NCI-H1048 (cell line): ENCODE data around the gene KIAA0408.
"Not testable (repeated sequence)": the region's sequence is repeated elsewhere in the genome, so short reads cannot be mapped to it uniquely, and the experiment has no call there.

Experiments used
- DNase-seq: peaks from one replicate; lab custom pipeline; 2025; lab: John Stamatoyannopoulos, UW

The KIAA0408 gene

GRCh38 chr6:127463056-127463455, 3.9 kb upstream of the KIAA0408 start:
- DNase-seq: no peak

DNA sequence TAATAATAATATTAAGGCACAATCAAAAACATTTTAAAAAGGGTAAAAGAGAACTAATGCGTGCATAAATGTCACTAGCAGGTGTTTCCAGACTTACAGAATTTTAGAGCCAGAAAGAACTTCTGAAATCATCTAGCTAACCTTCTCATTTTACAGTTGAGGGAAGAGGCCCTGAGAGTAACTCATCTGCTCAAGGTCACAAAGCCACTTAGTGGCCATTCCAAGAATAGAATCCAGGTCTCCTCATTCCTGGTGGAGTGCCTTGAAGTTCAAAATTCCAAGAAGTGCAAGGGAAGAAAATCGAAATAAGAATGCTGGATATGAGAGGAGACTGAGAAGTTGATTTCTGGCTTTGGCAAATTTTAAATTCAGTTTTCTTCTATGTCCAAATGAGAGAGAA, 3.2 kb upstream of the KIAA0408 start:
- DNase-seq: no peak

GRCh38 chr6:127460465-127460864, 1.3 kb upstream of the KIAA0408 start:
- no peak for DNase-seq

DNA sequence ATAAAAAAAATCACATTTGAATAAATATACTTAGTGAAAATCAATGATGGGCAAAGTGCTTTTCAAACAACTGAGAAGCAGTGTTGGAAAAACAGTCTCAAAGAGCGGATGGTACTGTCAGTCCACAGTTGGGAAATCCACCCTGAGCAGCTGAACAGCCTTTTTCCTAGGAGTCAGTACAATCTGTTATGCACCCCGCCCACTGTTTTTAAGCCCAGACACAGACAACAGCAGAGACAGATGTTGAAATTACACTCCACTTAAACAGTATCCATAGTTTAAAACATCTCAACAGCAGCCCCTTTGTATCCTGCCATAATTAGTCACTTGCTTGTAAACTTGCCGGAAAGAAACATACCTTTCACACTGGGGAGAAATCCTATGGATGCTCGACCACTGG, 372 bp downstream of the KIAA0408 start:
- DNase-seq: no peak

DNA sequence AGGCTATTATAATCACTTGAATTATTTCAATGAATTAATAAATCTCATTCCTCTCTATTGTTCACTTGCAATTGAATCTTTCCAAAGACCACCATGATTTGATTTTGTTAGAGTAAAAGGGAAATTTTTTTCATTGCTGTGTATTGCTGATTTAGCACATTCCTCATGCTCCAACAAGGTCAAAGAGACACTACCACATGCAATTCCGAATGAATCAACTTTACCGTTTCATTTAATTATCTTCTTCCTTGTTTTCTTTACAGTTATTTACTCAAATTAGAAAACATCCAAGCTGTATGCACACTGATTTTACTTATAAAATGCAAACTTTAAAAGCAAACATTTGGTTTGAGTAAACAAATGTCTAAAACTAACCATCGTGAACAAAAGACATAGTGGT, 967 bp downstream of the KIAA0408 start:
- DNase-seq: no peak

DNA sequence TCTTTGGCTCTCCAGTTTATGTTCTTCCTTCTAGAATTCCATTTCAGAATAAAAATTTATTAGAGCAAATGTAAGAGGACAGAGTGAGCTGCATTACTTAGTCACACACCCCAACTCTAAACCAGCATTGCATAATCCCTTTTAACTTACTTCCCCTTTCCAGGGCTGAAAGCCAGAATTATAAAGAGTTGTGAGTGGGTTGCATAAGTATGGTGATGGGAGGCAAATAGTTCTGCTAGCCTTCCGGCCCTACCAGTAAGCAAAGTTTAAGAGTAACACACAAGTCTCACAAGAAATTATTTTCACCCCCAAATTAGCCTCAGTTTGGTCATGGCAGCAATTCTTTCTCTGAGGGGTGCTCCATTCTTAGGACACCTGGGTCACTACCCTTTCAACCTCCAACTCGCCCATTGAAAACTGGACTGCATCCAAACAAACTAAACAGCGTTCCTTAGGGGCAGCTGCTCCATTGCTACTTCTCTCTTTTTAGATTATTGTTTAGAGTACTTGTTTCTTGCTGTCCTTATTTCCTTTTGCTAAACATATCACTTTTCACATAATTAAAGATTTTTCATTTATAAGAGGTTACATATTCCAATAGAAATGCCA, 1.6 kb downstream of the KIAA0408 start:
- DNase-seq: no peak

DNA sequence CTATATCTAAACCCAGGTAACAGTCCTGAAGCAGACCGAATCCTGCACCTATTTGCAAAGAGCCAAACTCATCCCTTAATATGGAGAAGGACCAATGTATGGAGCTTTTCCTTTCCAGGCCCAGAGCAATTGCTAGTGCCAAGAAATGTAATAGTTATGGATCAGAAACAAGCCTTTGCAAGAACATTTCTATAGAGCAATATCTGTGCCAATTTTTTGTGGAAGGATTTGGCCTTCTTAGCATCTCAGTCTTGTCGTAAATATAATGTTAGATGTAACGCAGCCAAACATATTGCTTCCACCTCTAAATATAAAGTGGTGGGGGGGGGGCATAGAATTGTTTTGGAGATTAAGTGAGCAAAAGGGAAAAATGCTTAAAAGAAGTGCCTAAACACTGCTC, 2.7 kb downstream of the KIAA0408 start:
- DNase-seq: no peak

- DNase-seq: no peak
These were observed 5.2 kb downstream of the KIAA0408 start for GRCh38 chr6:127453845-127454619.

DNA sequence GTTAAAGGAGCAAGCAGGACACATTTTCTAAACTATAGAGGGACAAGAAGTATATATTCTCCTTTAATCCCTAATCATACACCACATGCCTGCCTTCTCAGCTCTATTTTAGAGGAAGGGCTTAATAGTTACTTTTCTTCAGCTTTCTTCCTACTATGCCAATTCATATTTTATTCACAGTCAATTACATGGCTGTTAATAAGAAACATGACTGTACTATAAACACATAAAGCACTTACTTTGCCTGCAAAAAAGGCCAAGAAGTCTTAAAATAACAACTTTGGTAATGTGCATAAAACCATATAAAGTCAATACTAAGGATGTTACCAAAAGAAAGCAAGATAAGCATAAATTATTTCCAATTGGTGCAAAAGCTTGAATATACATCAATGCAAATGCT, 6.4 kb downstream of the KIAA0408 start:
- DNase-seq: no peak

- DNase-seq: no peak
These were observed 7.8 kb downstream of the KIAA0408 start for GRCh38 chr6:127451388-127451787.

- DNase-seq: no peak
These were observed 11.4 kb downstream of the KIAA0408 start for GRCh38 chr6:127447780-127448179.

- DNase-seq: no peak
These were observed 12.8 kb downstream of the KIAA0408 start for GRCh38 chr6:127446356-127446755.

DNA sequence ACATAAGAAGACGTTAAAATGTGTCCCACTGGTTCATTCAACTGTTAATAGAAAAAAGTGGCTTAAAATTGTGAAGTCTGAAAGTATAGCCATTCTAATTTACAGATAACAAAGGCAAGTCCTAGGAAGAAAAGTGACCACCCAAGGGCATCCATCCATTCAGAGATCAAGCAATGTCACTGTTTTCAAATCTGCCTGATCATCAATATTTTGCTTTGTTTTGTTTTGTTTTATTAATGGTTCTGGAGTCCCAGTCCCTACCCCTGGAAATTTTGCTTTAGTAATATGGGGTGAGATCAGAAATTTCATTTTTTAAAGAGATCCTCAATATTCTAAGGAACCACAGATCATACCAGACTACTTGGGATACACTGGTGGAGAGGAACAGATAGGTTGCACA, 17.3 kb downstream of the KIAA0408 start:
- DNase-seq: no peak

DNA sequence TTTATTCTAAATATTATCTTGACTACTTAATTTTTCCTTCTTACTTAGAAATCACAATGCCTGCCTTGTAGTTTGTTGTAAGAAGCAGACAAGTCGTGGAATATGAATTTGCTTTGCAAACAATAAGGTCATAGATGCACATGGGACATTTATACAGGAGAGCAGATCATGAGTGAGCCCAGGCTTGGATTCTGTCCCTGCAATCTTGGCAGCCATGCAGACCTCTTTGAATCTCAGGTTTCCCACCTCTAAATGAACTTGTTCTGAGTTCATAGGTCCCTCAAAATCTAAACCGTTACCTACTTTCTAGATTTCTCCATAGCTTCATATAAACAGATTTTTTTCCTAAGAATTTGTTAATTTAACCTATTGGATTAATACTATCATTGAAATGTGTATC, 19.5 kb downstream of the KIAA0408 start:
- DNase-seq: no peak

GRCh38 chr6:127436578-127437110, 22.5 kb downstream of the KIAA0408 start:
- no peak for DNase-seq

- no peak for DNase-seq
These were observed 23.5 kb downstream of the KIAA0408 start for GRCh38 chr6:127435626-127436220.

GRCh38 chr6:127434651-127435050, 24.5 kb downstream of the KIAA0408 start:
- no peak for DNase-seq

- DNase-seq: not testable (repeated sequence)
These were observed 30.6 kb downstream of the KIAA0408 start for GRCh38 chr6:127428562-127428961.

GRCh38 chr6:127423921-127424320, 35.3 kb downstream of the KIAA0408 start:
- no peak for DNase-seq

DNA sequence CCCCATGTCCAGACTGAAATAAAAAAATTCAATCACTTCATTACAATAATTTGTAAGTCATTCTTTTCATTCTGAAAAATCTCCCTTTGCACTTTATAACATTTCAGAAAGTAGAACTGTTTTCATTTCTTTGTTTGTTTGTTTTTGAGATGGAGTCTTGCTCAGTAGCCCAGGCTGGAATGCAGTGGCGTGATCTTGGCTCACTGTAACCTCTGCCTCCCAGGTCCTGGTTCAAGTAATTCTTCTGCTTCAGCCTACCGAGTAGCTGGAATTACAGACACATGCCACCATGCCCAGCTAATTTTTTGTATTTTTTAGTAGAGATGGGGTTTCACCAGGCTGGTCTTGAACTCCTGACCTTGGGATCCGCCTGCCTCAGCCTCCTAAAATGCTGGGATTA, 38.0 kb downstream of the KIAA0408 start:
- DNase-seq: not testable (repeated sequence)

DNA sequence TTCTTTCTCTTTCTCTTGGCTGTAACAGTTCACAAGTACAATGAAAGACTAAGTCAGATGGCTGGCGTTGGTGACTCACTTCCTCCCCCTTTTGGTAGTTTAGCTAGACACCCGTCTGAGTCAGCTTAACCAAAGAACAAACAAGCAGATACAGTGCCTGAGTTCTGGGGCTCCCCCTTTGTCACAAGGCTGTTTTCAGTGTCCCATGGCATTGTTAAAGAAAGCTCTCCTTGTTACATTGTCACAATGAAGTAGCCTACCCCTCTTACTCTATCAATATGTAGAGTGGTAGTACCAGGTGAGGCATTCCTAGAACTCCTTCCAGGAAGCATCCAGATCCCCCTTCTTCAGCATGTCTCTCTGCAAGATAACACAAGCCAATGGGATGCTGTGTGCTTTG, 38.6 kb downstream of the KIAA0408 start:
- DNase-seq: no peak

DNA sequence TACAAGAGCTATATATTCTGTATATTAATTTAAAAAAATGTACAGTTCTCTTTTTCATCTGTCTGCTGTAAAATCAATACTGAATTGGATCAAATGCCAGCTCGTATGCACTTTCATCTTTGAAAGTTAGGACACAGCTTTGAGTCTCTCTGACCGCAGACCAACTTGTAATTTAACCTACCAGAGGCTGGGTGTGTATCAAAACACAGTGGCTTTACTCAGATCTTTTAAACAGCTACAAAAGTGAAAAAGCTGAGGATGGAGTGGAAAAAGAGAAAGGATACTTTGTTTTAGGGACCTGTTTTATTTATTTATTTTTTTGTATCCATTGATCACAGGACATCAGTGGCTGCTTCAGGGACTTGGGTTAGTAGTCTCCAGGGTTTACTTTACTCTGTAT, 44.1 kb downstream of the KIAA0408 start:
- no peak for DNase-seq

- not testable (repeated sequence) for DNase-seq
These were observed 46.1 kb downstream of the KIAA0408 start for GRCh38 chr6:127413123-127413522.
